Peyer's patch (tissue), 4 donors: Measurements from ENCODE around the gene POR.

Source experiments
- CTCF ChIP-seq, 6 experiments: fragments of 450-650 bp in 4 of 6; fragments of 200-600 bp in 2 of 6; sonication (generic) in 1 of 6; IDR thresholded peaks; one replicate each; pipeline ENCODE4 v1.5.1; 2017 to 2019; ENCODE audit warnings: antibody characterized with exemption in 6 of 6, mild to moderate bottlenecking in 3 of 6, moderate library complexity in 1 of 6
- POLR2A ChIP-seq, 2 donors: fragments of 450-650 bp; IDR thresholded peaks; one replicate each; pipeline ENCODE4 v1.5.1; 2017; ENCODE audit warnings: antibody characterized with exemption in 2 of 2, mild to moderate bottlenecking in 2 of 2, moderate library complexity in 2 of 2

- no peak for TF ChIP-seq CTCF (IDR thresholded peaks at IDR 0.05)
- TF ChIP-seq POLR2A (IDR thresholded peaks at IDR 0.05): no peak
Observed at GRCh38 chr7:75991531-75992082, 76.7 kb downstream of the POR start.
